Stimulated activated CD8-positive, alpha-beta memory T cell treated with anti-CD3 and anti-CD28 coated beads, Interleukin-2, amount 100 ng/mL, for 1 hour (primary cell): ENCODE measurements around the gene ZBBX.
"Not testable (repeated sequence)": the region's sequence is repeated elsewhere in the genome, so short reads cannot be mapped to it uniquely, and the experiment has no call there.

ENCODE experiments used
- DNase-seq, 2 donors: peaks; one replicate each; pipeline ENCODE4 v3.0.0-alpha.2; 2020; ENCODE audit warnings: low read depth in 2 of 2

Gene ZBBX

GRCh38 chr3:167380004-167380689 is at the start of gene ZBBX:
Gene ZBBX (minus strand): TSS chr3:167380297. CDS start chr3:167372901, 7,396 bp downstream.
- peak; percentile 52 to 61 for DNase-seq

- not testable (repeated sequence) for DNase-seq
Observed at GRCh38 chr3:167426962-167427361, 46.9 kb upstream of the ZBBX start.

GRCh38 chr3:167422396-167422795 is 42.3 kb upstream of the ZBBX start:
- not testable (repeated sequence) for DNase-seq

- DNase-seq = no peak
Observed at GRCh38 chr3:167409611-167410010, 29.5 kb upstream of the ZBBX start.

- no peak for DNase-seq
Observed at GRCh38 chr3:167406876-167407492, 26.9 kb upstream of the ZBBX start.

- DNase-seq = no peak
Observed at GRCh38 chr3:167397826-167398225, 17.7 kb upstream of the ZBBX start.

- no peak for DNase-seq
Observed at GRCh38 chr3:167396075-167396474, 16.0 kb upstream of the ZBBX start.

- no peak for DNase-seq
Observed at GRCh38 chr3:167394003-167394402, 13.9 kb upstream of the ZBBX start.

- no peak for DNase-seq
Observed at GRCh38 chr3:167382155-167382554, 2.1 kb upstream of the ZBBX start.

- no peak for DNase-seq
Observed at GRCh38 chr3:167375478-167375877, 4.6 kb downstream of the ZBBX start.

- no peak for DNase-seq
Observed at GRCh38 chr3:167372138-167372537, 8.0 kb downstream of the ZBBX start.

GRCh38 chr3:167361948-167362347 is 18.1 kb downstream of the ZBBX start:
- DNase-seq = no peak

- no peak for DNase-seq
Observed at GRCh38 chr3:167361306-167361705, 18.8 kb downstream of the ZBBX start.

GRCh38 chr3:167355446-167355845 is 24.7 kb downstream of the ZBBX start:
- DNase-seq = no peak

- DNase-seq = no peak
Observed at GRCh38 chr3:167354751-167355150, 25.3 kb downstream of the ZBBX start.

- no peak for DNase-seq
Observed at GRCh38 chr3:167350245-167350862, 29.7 kb downstream of the ZBBX start.

GRCh38 chr3:167346171-167346570 is 33.9 kb downstream of the ZBBX start:
- no peak for DNase-seq

GRCh38 chr3:167330993-167331785 is 48.9 kb downstream of the ZBBX start:
- DNase-seq = no peak

GRCh38 chr3:167323572-167323971 is 56.5 kb downstream of the ZBBX start:
- no peak for DNase-seq

GRCh38 chr3:167318996-167319615 is 61.0 kb downstream of the ZBBX start:
- DNase-seq = no peak

- no peak for DNase-seq
Observed at GRCh38 chr3:167318306-167318705, 61.8 kb downstream of the ZBBX start.

GRCh38 chr3:167306319-167306718 is 73.8 kb downstream of the ZBBX start:
- no peak for DNase-seq
